HepG2 (cell line): ENCODE measurements around the gene SLC16A3. TPM values are rescaled to one million over a fixed set of nuclear protein-coding genes. Genes with fewer than 3 reads are reported as not detected.
A peak's percentile ranks its signal among the peaks of the same experiment; 100 is the strongest.

Experiments used
- JUND ChIP-seq: sonication (generic); formaldehyde crosslinking; IDR thresholded peaks from 2 replicates; pipeline ENCODE4 v1.8.0; 2022; ENCODE audit warnings: mild to moderate bottlenecking, missing genetic modification reagents
- RBM22 ChIP-seq: fragments of 200-400 bp; formaldehyde crosslinking; optimal IDR thresholded peaks from 2 replicates; pipeline ENCODE3; 2017; ENCODE audit warnings: mild to moderate bottlenecking, low read length, moderate library complexity
- RNF219 ChIP-seq: sonication (generic); formaldehyde crosslinking; IDR thresholded peaks from 2 replicates; pipeline ENCODE4 v1.5.0; 2020; ENCODE audit warnings: mild to moderate bottlenecking, missing genetic modification reagents
- SMAD3 ChIP-seq: sonication (generic); formaldehyde crosslinking; IDR thresholded peaks from 2 replicates; pipeline ENCODE4 v1.4.0; 2020; ENCODE audit warnings: missing genetic modification reagents
- WIZ ChIP-seq: sonication (generic); formaldehyde crosslinking; IDR thresholded peaks from 2 replicates; pipeline ENCODE4 v1.5.1; 2020; ENCODE audit warnings: mild to moderate bottlenecking, missing genetic modification reagents
- ZNF234 ChIP-seq: sonication (generic); formaldehyde crosslinking; conservative IDR thresholded peaks from 2 replicates; pipeline ENCODE4 v1.5.1; 2020; ENCODE audit warnings: mild to moderate bottlenecking, missing genetic modification reagents
- ZNF577 ChIP-seq: sonication (generic); formaldehyde crosslinking; IDR thresholded peaks from 2 replicates; pipeline ENCODE4 v1.4.0; 2020; ENCODE audit warnings: mild to moderate bottlenecking, low read depth, missing genetic modification reagents, borderline replicate concordance
- ZNF609 ChIP-seq: sonication (generic); formaldehyde crosslinking; IDR thresholded peaks from 2 replicates; pipeline ENCODE4 v1.4.0; 2020; ENCODE audit warnings: mild to moderate bottlenecking, missing genetic modification reagents, borderline replicate concordance
- polyA plus RNA-seq, 8 experiments: library from polyadenylated mRNA; depleted of rRNA in 3 of 8; stranded (reverse) in 7 of 8; unstranded in 1 of 8; fragments of >200 nt; fragmentation: Illumina TruSeq in 4 of 8; extraction: Trizol in 4 of 8; gene quantifications; 2 replicates each; pipeline versions ENCODE4 v1.2.1 to v1.2.3, GENCODE V29; 2011 to 2016; ENCODE audit warnings: low read depth in 4 of 8, missing spikeins in 1 of 8, mixed read lengths in 1 of 8; ENCODE audit not compliant: insufficient read depth in 1 of 8
- total RNA-seq, 5 experiments: library from RNA; depleted of rRNA; stranded (reverse); fragments of >200 nt; fragmentation: Illumina TruSeq; extraction: Trizol; gene quantifications; 2 replicates each; pipeline ENCODE4 v1.2.3, GENCODE V29; 2016; ENCODE audit warnings: low read depth in 1 of 5
- TF ChIP-seq, protein P1 (sequence below), 2 experiments: fragments of 450-650 bp in 1 of 2; sonication (generic) in 1 of 2; formaldehyde crosslinking; IDR thresholded peaks; 2 replicates each; pipeline versions ENCODE4 v1.5.0 to v1.8.0; 2020 to 2022; ENCODE audit warnings: mild to moderate bottlenecking in 1 of 2, missing genetic modification reagents in 1 of 2
- TF ChIP-seq, protein P2 (sequence below): sonication (generic); formaldehyde crosslinking; IDR thresholded peaks from 2 replicates; pipeline ENCODE4 v1.5.0; 2020; ENCODE audit warnings: mild to moderate bottlenecking, missing genetic modification reagents
- TF ChIP-seq, protein P3 (sequence below): sonication (generic); formaldehyde crosslinking; IDR thresholded peaks from 2 replicates; pipeline ENCODE4 v1.5.0; 2020; ENCODE audit warnings: mild to moderate bottlenecking, low read depth, missing genetic modification reagents, borderline replicate concordance
- TF ChIP-seq, protein P4 (sequence below): sonication (generic); formaldehyde crosslinking; IDR thresholded peaks from 2 replicates; pipeline ENCODE4 v1.5.0; 2020; ENCODE audit warnings: missing genetic modification reagents

Gene SLC16A3
- total and polyA plus RNA-seq, 2 of the 13 experiments (the other 11 are each of a cell fraction or from before 2014, with no cell fraction given): 242 to 349 TPM

DNA sequence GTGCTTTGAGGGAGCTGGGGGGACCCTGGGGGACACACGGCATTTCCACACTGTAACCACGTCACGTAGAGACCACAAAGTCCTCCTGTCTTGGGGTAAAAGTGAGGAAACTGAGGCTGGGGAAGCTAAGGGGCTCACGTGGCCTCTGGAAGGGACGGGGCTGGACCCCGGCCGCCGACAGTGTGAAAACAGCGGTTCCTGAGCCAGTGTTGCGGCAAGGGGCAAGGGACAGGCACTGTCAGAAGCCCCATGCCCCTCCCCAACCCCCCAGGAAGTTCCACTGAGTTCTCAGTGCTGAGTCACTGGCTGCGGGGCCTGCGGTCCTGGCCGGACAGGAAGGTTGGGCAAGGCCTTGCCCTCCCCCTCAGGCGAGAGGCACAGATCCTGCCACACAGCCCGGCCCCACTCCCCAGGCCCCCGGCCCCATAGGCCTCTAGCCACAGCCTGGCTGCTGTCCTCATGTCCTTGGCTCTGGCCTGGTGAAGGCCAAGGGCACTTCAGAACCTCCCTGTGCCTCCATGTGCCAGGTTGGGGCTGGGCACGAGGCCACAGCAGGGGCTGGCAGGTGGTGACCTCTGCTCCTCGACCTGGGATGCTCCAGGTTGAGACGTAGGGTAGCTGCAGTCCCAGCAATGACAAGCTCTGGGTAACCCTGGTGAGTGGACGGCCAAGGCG is 11.2 kb upstream of the SLC16A3 start (continued):
- TF ChIP-seq, protein P1, sequence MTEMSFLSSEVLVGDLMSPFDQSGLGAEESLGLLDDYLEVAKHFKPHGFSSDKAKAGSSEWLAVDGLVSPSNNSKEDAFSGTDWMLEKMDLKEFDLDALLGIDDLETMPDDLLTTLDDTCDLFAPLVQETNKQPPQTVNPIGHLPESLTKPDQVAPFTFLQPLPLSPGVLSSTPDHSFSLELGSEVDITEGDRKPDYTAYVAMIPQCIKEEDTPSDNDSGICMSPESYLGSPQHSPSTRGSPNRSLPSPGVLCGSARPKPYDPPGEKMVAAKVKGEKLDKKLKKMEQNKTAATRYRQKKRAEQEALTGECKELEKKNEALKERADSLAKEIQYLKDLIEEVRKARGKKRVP (CRISPR knock-in tag; IDR thresholded peaks at IDR 0.05): peak in 1 of 2 experiments; percentile 60; a peak in 2 of 4 replicates
- TF ChIP-seq ZNF234 (no peak), RBM22 (no peak), WIZ (peak; percentile 84; the same call in 1 of the 2 replicates), RNF219 (CRISPR knock-in tag) (no peak), SMAD3 (CRISPR knock-in tag) (peak; percentile 30; the same call in 1 of the 2 replicates), ZNF577 (CRISPR knock-in tag) (no peak), ZNF609 (CRISPR knock-in tag) (no peak), JUND (CRISPR knock-in tag) (peak; percentile 89)
- TF ChIP-seq, protein P2, sequence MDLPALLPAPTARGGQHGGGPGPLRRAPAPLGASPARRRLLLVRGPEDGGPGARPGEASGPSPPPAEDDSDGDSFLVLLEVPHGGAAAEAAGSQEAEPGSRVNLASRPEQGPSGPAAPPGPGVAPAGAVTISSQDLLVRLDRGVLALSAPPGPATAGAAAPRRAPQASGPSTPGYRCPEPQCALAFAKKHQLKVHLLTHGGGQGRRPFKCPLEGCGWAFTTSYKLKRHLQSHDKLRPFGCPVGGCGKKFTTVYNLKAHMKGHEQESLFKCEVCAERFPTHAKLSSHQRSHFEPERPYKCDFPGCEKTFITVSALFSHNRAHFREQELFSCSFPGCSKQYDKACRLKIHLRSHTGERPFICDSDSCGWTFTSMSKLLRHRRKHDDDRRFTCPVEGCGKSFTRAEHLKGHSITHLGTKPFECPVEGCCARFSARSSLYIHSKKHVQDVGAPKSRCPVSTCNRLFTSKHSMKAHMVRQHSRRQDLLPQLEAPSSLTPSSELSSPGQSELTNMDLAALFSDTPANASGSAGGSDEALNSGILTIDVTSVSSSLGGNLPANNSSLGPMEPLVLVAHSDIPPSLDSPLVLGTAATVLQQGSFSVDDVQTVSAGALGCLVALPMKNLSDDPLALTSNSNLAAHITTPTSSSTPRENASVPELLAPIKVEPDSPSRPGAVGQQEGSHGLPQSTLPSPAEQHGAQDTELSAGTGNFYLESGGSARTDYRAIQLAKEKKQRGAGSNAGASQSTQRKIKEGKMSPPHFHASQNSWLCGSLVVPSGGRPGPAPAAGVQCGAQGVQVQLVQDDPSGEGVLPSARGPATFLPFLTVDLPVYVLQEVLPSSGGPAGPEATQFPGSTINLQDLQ (CRISPR knock-in tag): no peak; the same call in 1 of the 2 replicates
- TF ChIP-seq, protein P3, sequence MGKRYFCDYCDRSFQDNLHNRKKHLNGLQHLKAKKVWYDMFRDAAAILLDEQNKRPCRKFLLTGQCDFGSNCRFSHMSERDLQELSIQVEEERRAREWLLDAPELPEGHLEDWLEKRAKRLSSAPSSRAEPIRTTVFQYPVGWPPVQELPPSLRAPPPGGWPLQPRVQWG (CRISPR knock-in tag): no peak
- TF ChIP-seq, protein P4, sequence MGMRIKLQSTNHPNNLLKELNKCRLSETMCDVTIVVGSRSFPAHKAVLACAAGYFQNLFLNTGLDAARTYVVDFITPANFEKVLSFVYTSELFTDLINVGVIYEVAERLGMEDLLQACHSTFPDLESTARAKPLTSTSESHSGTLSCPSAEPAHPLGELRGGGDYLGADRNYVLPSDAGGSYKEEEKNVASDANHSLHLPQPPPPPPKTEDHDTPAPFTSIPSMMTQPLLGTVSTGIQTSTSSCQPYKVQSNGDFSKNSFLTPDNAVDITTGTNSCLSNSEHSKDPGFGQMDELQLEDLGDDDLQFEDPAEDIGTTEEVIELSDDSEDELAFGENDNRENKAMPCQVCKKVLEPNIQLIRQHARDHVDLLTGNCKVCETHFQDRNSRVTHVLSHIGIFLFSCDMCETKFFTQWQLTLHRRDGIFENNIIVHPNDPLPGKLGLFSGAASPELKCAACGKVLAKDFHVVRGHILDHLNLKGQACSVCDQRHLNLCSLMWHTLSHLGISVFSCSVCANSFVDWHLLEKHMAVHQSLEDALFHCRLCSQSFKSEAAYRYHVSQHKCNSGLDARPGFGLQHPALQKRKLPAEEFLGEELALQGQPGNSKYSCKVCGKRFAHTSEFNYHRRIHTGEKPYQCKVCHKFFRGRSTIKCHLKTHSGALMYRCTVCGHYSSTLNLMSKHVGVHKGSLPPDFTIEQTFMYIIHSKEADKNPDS: peak; percentile 78; the same call in 1 of the 2 replicates
